NB4 (cell line): ENCODE measurements around the gene PPARGC1A.

ENCODE experiments used
- CTCF ChIP-seq: IDR thresholded peaks from one replicate; pipeline ENCODE4 v1.5.1; 2012; ENCODE audit warnings: low read depth, low read length
- MAX ChIP-seq: IDR thresholded peaks from 2 replicates; pipeline ENCODE4 v1.6.1; 2011; ENCODE audit warnings: low read depth, low read length
- MYC ChIP-seq: IDR thresholded peaks from 2 replicates; pipeline ENCODE4 v1.6.1; 2011; ENCODE audit warnings: low read depth, low read length
- POLR2A ChIP-seq: IDR thresholded peaks from 2 replicates; pipeline ENCODE4 v1.6.1; 2011; ENCODE audit warnings: mild to moderate bottlenecking; ENCODE audit not compliant: insufficient read length; ENCODE audit errors: extremely low read depth

- TF ChIP-seq CTCF: no peak
- no peak for TF ChIP-seq POLR2A
- no peak for TF ChIP-seq MYC
- no peak for TF ChIP-seq MAX
Observed at GRCh38 chr4:23805450-23805851, 84.4 kb downstream of the PPARGC1A start.
